Glutamatergic neuron (in vitro differentiated cells): ENCODE results near the gene CRYGD. TPM values are rescaled to one million over a fixed set of nuclear protein-coding genes. Genes with fewer than 3 reads are reported as not detected.

ENCODE experiments used
- DNase-seq: peaks from one replicate; pipeline ENCODE4 v3.0.0; 2022
- H3K27ac Mint-ChIP-seq: one replicate; pipeline ENCODE4 v1.8.0; 2020; ENCODE audit warnings: mild to moderate bottlenecking, mixed read lengths, inconsistent platforms; ENCODE audit not compliant: unreplicated experiment
- H3K27me3 Mint-ChIP-seq: one replicate; pipeline ENCODE4 v1.8.0; 2020; ENCODE audit warnings: mild to moderate bottlenecking, moderate library complexity, mixed read lengths, inconsistent platforms; ENCODE audit not compliant: unreplicated experiment
- H3K36me3 Mint-ChIP-seq: one replicate; pipeline ENCODE4 v1.8.0; 2020; ENCODE audit warnings: mild to moderate bottlenecking, mixed read lengths, inconsistent platforms; ENCODE audit not compliant: unreplicated experiment
- H3K4me1 Mint-ChIP-seq: one replicate; pipeline ENCODE4 v1.8.0; 2020; ENCODE audit warnings: mild to moderate bottlenecking, low read depth, mixed read lengths, inconsistent platforms; ENCODE audit not compliant: unreplicated experiment
- H3K4me3 Mint-ChIP-seq: one replicate; pipeline ENCODE4 v1.8.0; 2020; ENCODE audit warnings: mild to moderate bottlenecking, mixed read lengths, inconsistent platforms; ENCODE audit not compliant: unreplicated experiment
- H3K9me3 Mint-ChIP-seq: one replicate; pipeline ENCODE4 v1.8.0; 2020; ENCODE audit warnings: mild to moderate bottlenecking, moderate library complexity, mixed read lengths, inconsistent platforms; ENCODE audit not compliant: unreplicated experiment
- total RNA-seq: library from RNA; stranded (reverse); fragmentation: NEBNext Ultra II Directional; extraction: Animal tissue kit (Norgen Biotek cat#: 25700); gene quantifications from one replicate; pipeline ENCODE4 v1.2.1, GENCODE V29; 2021; ENCODE audit not compliant: unreplicated experiment
- TF ChIP-seq, protein P1 (sequence below): fragments of 200-600 bp; sonication (generic); IDR thresholded peaks from one replicate; pipeline ENCODE4 v1.5.0; 2021; ENCODE audit not compliant: partially characterized antibody, unreplicated experiment

CRYGD gene
- total RNA-seq, 1 donor from 2014 or later = 0.76 TPM

GRCh38 chr2:208129744-208130711, 5.7 kb upstream of the CRYGD start, which contains the start of gene CRYGC:
CRYGC (minus strand) TSS chr2:208129828; CDS start chr2:208129792, 36 bp downstream.
- no peak for DNase-seq
- no peaks in the 10 kb centered on the region for H3K36me3 Mint-ChIP-seq
- no peaks in the 10 kb centered on the region for H3K9me3 Mint-ChIP-seq
- H3K27me3 Mint-ChIP-seq = peaks cover 2% of the 10 kb centered on the region
- TF ChIP-seq, protein P1, sequence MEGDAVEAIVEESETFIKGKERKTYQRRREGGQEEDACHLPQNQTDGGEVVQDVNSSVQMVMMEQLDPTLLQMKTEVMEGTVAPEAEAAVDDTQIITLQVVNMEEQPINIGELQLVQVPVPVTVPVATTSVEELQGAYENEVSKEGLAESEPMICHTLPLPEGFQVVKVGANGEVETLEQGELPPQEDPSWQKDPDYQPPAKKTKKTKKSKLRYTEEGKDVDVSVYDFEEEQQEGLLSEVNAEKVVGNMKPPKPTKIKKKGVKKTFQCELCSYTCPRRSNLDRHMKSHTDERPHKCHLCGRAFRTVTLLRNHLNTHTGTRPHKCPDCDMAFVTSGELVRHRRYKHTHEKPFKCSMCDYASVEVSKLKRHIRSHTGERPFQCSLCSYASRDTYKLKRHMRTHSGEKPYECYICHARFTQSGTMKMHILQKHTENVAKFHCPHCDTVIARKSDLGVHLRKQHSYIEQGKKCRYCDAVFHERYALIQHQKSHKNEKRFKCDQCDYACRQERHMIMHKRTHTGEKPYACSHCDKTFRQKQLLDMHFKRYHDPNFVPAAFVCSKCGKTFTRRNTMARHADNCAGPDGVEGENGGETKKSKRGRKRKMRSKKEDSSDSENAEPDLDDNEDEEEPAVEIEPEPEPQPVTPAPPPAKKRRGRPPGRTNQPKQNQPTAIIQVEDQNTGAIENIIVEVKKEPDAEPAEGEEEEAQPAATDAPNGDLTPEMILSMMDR = no peak
- H3K27ac Mint-ChIP-seq = no peak within 1 kb of the TSS
- no peaks in the 10 kb centered on the region for H3K4me1 Mint-ChIP-seq
- no peak within 1 kb of the TSS for H3K4me3 Mint-ChIP-seq

DNA sequence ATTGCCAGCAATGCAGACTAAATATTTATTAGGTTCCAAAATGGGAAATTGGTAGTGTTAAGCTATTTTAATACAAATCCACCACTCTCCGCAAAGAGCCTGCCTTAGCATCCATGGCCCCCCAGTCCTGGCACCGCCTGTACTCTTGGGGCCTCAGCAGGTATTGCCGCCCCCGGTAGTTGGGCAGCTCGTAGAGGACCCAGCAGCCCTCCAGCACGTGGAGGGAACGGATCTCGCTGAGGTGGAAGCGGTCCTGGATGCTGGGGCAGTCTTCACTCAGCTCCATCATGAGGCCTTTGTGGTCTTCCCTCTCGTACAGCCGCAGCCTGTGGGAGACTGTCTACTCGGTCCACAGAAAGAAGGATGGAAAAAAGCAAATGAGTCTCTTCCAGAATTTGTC, 3.8 kb upstream of the CRYGD start:
- no peak for DNase-seq
- Mint-ChIP-seq H3K4me1 (no peaks in the 10 kb centered on the region), H3K27ac (no peak overlapping the region), H3K36me3 (no peaks in the 10 kb centered on the region), H3K9me3 (no peaks in the 10 kb centered on the region), H3K4me3 (no peak overlapping the region), H3K27me3 (peaks cover 2% of the 10 kb centered on the region)
- TF ChIP-seq, protein P1 = no peak

- H3K4me1 Mint-ChIP-seq = no peaks in the 10 kb centered on the region
- no peak overlapping the region for H3K27ac Mint-ChIP-seq
- H3K4me3 Mint-ChIP-seq = no peak overlapping the region
- TF ChIP-seq, protein P1 = no peak
- H3K9me3 Mint-ChIP-seq = no peaks in the 10 kb centered on the region
- DNase-seq = no peak
- no peaks in the 10 kb centered on the region for H3K36me3 Mint-ChIP-seq
- peaks cover 2% of the 10 kb centered on the region for H3K27me3 Mint-ChIP-seq
Observed at GRCh38 chr2:208127090-208127489, 2.8 kb upstream of the CRYGD start.

- H3K9me3 Mint-ChIP-seq = no peaks in the 10 kb centered on the region
- DNase-seq = no peak
- H3K4me3 Mint-ChIP-seq = no peak overlapping the region
- no peak overlapping the region for H3K27ac Mint-ChIP-seq
- no peaks in the 10 kb centered on the region for H3K4me1 Mint-ChIP-seq
- no peaks in the 10 kb centered on the region for H3K36me3 Mint-ChIP-seq
- TF ChIP-seq, protein P1 = no peak
- H3K27me3 Mint-ChIP-seq = peaks cover 2% of the 10 kb centered on the region
Observed at GRCh38 chr2:208125251-208125650, 927 bp upstream of the CRYGD start.

DNA sequence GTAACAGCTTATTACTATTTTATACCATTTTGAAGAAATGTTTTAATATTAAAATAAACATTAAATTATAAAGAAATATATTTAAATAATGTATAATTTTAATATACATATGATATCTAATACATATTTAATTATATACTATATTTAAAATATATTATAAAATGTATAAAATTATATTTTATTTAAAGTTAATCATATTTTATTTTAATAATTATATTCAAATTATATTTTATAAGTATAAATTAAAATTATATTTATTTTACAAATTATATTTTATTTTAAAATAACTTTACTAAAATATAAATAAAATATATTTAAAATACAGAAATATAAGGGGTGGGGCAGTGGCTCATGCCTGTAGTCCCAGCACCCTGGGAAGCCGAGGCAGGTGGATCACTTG, 2.1 kb downstream of the CRYGD start:
- H3K9me3 Mint-ChIP-seq = no peaks in the 10 kb centered on the region
- DNase-seq = no peak
- H3K4me3 Mint-ChIP-seq = no peak overlapping the region
- H3K27me3 Mint-ChIP-seq = no peaks in the 10 kb centered on the region
- H3K36me3 Mint-ChIP-seq = no peaks in the 10 kb centered on the region
- H3K4me1 Mint-ChIP-seq = no peaks in the 10 kb centered on the region
- H3K27ac Mint-ChIP-seq = no peak overlapping the region
- TF ChIP-seq, protein P1 = no peak
